Measurements from ENCODE around the gene SMOC1. TPM values are rescaled to one million over a fixed set of nuclear protein-coding genes. Genes with fewer than 3 reads are reported as not detected.

The SMOC1 gene
- total RNA-seq, 2 donors from 2014 or later: 14.1 to 18.6 TPM

DNA sequence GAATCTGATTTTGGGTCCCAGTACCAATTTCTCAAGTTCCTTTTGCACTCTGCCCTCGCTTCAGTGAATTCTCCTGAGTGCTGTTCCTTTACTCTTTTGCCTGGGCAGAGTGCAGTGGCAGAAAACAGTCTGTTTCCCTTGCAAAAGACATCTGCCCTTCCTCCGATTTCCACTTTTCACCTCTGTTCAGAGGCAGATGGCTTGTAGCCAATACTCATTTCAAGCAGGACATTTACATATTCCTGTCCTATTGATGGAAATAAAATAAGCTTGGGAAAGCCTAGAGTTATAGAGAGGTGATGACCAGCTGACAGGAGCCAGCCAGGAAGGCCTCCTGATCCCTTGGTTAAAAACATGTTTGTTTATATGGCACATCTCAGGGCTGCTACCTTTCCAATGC, 198.5 kb downstream of the SMOC1 start:
- Histone ChIP-seq H3K27ac (no peak overlapping the region), H3K4me3 (no peak overlapping the region), H3K36me3 (no peaks in the 10 kb centered on the region), H3K4me1 (no peaks in the 10 kb centered on the region), H3K27me3 (no peaks in the 10 kb centered on the region), H3K9me3 (no peaks in the 10 kb centered on the region)
- TF ChIP-seq, protein P1, sequence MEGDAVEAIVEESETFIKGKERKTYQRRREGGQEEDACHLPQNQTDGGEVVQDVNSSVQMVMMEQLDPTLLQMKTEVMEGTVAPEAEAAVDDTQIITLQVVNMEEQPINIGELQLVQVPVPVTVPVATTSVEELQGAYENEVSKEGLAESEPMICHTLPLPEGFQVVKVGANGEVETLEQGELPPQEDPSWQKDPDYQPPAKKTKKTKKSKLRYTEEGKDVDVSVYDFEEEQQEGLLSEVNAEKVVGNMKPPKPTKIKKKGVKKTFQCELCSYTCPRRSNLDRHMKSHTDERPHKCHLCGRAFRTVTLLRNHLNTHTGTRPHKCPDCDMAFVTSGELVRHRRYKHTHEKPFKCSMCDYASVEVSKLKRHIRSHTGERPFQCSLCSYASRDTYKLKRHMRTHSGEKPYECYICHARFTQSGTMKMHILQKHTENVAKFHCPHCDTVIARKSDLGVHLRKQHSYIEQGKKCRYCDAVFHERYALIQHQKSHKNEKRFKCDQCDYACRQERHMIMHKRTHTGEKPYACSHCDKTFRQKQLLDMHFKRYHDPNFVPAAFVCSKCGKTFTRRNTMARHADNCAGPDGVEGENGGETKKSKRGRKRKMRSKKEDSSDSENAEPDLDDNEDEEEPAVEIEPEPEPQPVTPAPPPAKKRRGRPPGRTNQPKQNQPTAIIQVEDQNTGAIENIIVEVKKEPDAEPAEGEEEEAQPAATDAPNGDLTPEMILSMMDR (IDR thresholded peaks at IDR 0.05): no peak
- no peak for DNase-seq (ENCODE audit: low spot score)

DNA sequence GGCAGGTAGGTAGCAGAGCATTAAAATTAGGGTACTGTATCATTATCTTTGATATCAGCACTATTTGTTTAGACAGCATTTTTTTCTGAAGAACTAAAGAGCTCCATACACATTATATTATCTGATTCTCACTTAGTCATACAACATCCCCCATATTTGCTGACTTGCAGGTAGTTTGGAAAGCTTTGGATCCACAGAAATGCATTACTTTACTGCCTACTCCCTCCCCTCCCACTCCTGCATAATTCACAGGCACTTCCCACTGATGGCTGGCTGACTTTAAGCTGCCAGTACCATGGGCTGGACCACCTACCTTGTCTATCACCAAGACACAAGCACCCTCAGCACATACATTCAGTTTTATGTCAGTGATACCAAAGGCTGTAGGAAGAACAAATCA, 199.1 kb downstream of the SMOC1 start:
- TF ChIP-seq, protein P1 (IDR thresholded peaks at IDR 0.05): no peak
- H3K9me3 ChIP-seq: no peaks in the 10 kb centered on the region
- DNase-seq (ENCODE audit: low spot score): no peak
- H3K4me3 ChIP-seq: no peak overlapping the region
- no peaks in the 10 kb centered on the region for H3K36me3 ChIP-seq
- no peak overlapping the region for H3K27ac ChIP-seq
- H3K27me3 ChIP-seq: no peaks in the 10 kb centered on the region
- no peaks in the 10 kb centered on the region for H3K4me1 ChIP-seq

DNA sequence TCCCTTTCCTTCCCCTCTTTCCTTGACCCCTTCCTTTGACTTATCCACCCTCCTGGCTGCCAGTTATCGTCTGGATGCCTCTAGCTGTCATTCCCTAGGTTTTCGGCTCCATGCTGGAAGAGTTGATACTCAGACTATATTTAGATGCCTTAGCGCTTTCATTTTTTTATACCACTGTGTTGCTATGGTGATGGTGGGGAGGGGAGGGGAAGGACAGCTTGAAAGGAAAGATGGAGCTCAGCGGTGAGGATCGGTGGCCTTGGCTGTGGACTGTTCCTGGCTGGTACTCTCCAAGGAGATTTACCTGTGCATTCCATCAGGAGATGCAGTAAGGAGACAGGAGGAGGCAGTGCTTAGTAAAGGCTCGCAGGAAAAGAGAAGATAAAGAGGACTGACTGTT, 200.9 kb downstream of the SMOC1 start:
- DNase-seq (ENCODE audit: low spot score): no peak
- TF ChIP-seq, protein P1 (IDR thresholded peaks at IDR 0.05): no peak
- no peaks in the 10 kb centered on the region for H3K27me3 ChIP-seq

More for the DNA sequence above, 200.9 kb downstream of the SMOC1 start:
- Histone ChIP-seq H3K27ac (no peak overlapping the region), H3K4me3 (no peak overlapping the region), H3K4me1 (no peaks in the 10 kb centered on the region), H3K36me3 (no peaks in the 10 kb centered on the region), H3K9me3 (no peaks in the 10 kb centered on the region)

Other genes with a start within 250 kb of the SMOC1 start
- gene SRSF5, start 112.3 kb upstream of the SMOC1 start, total RNA-seq: 100 to 1,000 TPM in 1 of 2 donors, 10 to 100 TPM in 1; 96.8 to 111 TPM
- under 1 TPM in 1 of 2 donors, not detected in 1; 0.16 TPM for gene SLC10A1, start 82.2 kb upstream of the SMOC1 start, total RNA-seq